HG02938 (cell line): ENCODE results near the gene PHOX2A.
A peak's percentile ranks its signal among the peaks of the same experiment; 100 is the strongest.
"Not testable (repeated sequence)": the region's sequence is repeated elsewhere in the genome, so short reads cannot be mapped to it uniquely, and the experiment has no call there.

ENCODE experiments used
- ATAC-seq: cut with Tn5 transposase; IDR thresholded peaks from one replicate; pipeline ENCODE4 v1.9.1; 2021; ENCODE audit warnings: mild to moderate bottlenecking, moderate library complexity; ENCODE audit not compliant: unreplicated experiment

PHOX2A gene

DNA sequence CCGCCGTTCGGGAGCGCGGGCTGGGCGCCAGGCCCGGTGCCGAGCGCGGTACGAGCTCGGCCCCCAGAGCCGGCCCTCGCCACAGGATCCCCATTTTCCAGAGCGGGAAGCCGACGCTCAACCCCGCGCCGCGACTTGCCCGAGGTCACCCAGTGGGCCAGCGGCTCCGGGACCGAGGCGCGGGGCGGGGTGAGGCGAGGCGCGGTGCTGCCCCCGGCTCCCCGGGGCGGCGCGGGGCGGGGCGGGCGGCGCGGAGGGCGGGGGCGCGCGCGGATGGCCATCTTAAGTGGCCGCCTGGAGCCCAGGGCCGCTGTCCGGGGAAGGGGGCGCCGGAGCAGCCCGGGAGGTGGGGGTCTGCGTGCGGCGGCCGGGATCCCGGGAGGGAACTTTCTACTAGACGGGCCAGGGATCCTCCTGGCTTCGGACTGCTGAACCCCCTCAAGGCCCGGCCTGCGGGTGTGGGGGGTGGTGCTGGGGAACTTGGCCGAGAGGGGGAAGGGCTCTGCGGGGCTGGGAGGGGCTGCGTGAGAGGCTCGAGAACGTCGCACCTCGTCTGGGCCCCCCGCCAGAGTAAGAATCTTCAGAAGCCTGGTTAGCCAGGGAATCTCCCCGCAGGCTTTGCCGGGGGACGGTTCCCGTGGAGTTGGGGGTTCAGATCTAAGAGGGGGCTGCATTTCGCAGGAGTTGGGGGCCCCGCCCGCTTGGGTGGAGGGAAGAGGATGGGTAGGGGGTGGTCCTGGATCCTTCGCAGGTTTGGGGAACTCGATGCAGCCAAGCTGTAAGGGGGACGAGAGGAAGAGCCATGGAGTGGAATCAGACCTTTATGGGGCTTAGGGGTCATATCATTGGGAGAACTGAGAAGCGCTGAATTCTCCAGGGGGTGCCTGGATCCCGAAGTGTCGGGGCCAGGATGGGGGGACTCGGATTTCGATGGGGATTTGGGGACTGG, 20.1 kb downstream of the PHOX2A start:
- ATAC-seq = peak; percentile 44

DNA sequence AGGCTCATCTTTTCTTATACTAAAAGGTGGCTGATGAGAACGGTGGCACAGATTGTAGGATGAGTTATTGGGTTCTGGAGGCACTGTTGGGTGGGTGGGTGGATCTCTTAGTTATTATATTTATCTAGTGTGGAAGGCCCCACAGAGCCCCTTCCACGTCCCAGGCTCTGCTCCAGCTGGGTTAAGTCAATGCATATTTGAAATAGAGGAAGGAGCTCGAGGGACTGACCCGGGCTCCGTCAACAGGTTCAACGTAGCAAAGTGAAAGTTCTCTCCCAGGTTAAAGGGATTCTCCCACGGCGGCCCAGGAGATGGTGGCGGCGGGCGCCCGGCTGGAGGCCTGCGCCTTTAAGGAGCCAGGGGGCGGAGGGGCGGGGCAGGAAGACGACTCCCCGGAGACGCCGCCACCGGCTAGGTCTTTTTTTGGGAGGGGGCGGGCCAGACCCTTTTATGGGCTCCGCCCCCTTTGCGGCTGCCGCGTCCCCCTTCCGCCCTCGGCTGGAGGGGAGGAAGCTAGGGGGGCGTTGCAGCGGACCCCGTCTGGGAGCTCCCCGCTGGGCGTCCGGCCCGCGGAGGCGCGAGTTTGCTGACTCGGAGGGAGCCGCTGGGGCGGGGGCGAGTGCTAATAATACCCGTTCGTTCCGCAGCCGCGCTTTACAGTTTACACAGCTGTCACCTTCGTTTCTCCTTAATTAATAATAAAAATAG, 20.9 kb downstream of the PHOX2A start:
- peak; percentile 63 for ATAC-seq

DNA sequence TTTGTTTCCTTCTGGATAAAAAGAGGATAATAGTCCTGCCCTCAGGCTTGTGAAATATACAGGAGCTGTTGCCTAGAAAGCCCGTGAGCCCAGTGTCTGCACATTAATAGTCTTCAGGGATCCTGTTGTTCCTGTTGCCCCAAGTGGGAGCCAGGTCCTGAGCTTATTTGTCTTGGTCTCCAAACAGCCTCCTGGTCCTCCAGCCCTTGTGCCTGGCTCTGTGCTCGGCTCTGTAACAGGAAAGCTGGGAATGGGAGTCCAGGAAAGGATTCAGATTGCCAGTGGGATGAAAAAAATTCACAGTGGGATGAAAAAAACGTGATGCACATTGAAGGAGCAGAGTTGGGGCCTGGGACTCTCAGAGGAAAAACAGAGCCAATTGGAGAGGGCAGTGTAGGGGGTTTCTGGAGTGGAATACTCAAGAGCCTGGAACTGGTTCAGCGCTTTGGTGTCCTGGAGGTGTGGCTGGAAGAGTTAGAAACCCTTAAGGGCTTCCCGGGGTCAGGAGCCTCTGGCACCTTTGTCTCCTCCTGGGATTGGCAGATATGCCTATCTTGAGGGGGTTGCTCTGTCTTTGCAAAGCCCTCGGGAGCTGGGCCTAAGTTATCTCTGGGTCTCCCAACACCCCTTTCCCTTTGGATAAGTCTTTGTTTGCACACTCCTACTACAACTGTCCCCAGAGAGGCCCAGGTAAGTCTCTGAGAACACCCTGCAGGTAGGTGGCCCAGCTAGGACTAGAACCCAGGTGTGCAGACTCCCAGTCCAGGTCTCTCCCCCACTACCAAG, 21.7 kb downstream of the PHOX2A start:
- no peak for ATAC-seq

DNA sequence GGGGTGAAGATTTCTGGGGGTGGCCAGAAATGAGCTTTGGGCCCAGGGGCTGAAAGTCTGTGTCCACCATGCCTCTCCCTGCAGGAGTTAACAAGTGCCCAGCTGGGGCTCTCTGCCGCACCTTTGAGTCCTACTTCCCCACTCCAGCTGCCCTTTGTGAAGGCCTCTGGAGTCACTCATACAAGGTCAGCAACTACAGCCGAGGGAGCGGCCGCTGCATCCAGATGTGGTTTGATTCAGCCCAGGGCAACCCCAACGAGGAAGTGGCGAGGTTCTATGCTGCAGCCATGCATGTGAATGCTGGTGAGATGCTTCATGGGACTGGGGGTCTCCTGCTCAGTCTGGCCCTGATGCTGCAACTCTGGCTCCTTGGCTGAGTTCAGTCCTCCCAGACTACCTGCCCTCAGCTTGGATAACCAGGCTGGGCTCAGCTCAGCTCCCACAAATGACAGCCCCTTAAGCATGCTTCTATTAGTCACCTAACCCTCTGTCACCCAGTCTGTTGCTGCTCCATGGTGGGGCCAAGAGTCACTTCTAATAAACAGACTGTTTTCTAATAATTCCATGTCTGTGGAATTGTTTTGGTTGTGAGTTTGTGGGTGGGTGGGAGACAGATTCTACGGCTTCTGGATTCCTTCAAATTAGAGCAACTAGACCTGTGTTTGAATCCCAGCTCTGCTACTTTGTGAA, 22.4 kb downstream of the PHOX2A start:
- ATAC-seq = no peak

DNA sequence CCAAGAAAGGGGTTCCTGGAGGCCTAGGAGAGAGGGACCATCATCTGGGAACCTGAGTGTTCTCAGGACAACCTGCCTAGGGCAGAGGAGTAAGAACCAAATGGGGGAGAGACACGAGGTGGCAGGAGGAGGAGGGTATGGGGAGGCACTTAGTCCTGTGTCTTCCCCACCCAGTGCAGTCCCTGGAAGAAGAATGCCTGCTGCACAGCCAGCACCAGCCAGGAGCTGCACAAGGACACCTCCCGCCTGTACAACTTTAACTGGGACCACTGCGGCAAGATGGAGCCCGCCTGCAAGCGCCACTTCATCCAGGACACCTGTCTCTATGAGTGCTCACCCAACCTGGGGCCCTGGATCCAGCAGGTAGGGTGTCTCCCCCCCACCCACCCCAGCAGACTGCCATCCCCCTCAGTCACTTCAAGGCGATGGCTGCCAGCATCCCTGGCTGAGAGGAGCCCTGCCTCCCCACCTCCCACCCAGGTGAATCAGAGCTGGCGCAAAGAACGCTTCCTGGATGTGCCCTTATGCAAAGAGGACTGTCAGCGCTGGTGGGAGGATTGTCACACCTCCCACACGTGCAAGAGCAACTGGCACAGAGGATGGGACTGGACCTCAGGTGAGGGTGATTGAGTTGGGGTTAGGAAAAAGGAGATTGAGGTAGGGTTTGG, 23.1 kb downstream of the PHOX2A start:
- ATAC-seq = no peak

DNA sequence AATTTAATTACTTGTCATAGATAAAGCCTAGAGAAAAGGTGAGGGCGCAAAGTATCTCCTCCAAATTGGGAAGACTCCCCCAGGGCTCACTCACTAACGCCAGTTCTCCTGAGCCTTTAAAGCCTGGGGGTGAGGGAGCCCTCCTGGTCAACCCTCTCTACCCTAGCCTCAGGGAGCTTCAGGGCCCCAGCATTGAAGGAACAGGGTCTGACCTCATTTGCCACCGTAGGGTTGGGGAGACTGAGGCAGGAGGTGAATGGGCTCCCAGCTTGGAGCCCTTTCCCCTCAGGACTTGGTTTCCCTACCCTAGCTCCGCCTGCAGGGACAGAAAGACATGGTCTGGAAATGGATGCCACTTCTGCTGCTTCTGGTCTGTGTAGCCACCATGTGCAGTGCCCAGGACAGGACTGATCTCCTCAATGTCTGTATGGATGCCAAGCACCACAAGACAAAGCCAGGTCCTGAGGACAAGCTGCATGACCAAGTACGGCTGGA, 25.7 kb downstream of the PHOX2A start:
- ATAC-seq = no peak

DNA sequence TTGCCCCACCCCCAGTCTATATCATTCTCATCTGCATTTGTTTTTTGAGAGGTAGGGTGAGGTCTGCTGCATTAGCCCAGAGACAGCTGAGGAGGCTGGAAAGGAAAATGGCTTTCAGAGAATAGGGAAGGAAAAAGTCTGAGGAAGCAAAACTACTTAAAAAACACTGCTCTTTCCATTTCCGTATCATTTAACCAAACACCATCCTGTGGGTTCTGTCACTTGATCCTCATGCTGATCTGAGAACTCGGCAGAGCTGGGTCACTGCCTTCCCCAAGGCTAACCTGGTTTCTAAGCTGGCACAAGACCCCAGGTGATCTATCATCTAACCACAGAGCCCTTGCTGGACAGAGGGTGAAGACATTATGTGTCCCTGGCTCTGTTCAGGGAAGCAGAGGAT, 26.1 kb downstream of the PHOX2A start:
- no peak for ATAC-seq

DNA sequence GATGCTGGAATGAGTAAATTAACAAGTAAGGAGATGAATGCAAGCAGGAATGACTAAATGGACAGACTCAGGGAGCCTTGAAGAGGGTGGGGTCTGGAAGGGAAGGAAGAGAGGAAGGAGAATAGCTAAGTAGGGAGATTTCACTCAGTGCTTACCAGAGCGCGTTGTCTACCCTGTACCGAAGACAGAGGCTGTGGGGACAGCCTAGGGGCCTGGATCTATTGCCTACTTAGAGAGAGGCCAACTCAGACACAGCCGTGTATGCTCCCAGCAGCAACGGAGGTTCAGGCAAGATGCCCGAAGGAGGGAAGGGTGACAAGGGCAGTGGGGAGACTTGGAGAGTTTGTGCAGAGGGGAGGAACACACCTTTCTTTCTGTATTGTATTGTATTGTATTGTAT, 27.3 kb downstream of the PHOX2A start, which contains the start of gene FOLR2:
FOLR2 (plus strand) TSS at position 157 of the 400 bp plus-strand sequence. CDS start 1,791 bp downstream, outside the sequence.
- no peak for ATAC-seq

DNA sequence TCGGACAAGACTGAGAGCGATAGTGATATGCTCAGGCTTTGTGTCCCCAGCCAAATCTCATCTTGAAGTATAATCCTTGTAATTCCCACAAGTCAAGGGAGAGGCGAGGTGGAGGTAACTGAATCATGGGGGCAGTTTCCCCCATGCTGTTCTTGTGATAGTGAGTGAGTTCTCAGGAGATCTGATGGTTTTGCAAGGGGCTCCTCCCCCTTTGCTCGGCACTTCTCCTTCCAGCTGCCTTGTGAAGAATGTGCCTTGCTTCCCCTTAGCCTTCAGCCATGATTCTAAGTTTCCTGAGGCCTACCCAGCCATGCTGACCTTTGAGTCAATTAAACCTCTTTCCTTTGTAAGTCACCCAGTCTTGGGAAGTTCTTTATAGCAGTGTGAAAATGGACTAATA, 34.9 kb downstream of the PHOX2A start:
- ATAC-seq = no peak

DNA sequence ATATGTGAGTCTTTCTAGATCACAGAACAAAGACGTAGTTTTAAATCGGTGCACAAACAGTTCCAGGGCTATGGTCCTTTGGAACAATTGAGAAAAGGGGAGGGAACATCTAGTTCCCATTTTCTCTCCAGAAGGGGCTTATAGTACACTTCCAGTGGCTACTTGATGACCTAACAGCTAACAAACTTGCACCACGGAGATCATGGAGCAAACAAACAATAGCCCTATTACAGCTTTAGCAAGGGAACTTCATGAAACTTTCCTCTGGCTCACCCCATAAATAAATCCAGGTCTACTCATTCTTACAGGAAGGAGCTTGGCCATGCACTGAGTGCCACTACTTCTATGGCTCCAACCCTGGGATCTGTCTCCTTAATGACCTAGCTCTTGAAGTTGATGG, 35.7 kb downstream of the PHOX2A start:
- ATAC-seq = no peak

DNA sequence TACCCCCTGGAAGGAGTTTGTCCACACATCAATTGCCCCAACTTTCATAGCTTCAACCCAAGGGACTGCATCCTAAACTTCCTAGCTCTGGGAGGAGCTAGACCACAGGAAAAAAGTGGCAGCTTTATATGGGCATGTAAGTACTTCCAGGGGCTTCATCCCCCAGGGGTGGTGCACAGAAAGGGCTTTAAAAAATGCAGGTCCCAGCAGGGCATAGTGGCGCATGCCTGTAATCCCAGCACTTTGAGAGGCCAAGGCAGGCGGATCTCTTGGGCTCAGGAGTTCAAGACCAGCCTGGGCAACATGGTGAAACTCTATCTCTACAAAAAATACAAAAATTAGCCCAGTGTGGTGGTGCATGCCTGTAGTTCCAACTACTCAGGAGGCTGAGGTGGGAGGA, 37.2 kb downstream of the PHOX2A start:
- not testable (repeated sequence) for ATAC-seq

DNA sequence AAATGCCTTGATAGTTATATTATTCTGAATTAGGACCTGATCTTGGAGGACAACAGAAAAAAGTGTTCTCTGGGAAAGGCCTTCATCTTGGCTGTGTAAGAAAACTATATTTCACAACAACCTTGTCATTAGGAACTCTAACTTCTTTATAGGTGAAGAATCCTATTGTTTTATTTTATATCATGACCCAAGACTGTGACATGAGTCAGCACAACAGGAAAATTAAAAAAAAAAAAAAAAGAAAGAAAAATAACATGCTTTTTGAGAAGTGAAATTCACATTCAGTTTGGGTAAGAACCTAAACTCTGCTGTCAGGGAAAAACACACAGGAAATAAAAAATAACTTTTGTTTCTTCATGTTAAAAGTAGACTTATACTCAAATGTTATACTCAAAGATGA, 39.1 kb downstream of the PHOX2A start:
- ATAC-seq = no peak

DNA sequence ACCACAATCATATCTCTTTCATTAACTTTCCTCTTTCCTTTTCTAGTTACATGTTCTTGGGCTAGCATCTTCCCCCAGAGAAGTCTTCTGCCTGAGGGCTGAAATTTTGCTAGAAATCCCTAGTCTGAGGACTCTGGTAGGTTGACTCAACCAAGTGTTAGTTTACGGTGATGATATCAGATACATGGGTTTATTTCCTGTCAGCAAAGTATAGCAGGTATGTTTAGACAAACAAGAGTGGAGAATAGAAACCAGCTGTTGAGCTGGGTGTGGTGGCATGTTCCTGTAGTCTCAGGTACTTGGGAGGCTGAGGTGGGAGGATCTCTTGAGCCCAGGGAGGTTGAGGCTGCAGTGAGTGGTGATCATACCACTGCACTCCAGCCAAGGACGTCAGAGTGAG, 40.8 kb downstream of the PHOX2A start:
- no peak for ATAC-seq

DNA sequence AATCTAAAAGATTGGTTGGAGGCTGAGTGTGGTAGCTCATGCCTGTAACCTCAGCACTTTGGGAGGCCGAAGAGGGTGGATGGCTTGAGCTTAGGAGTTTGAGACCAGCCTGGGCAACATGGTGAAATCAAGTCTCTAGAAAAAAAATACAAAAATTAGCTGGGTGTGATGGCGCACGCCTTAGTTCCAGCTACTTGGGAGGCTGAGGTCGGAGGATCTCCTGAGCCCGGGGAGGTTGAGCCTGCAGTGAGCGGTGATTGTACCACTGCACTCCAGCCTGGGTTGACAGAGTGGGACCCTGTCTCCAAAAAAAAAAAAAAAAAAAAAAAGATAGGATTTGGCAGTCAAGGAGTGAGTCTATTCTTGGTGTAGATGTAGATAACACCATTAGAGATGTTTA, 41.4 kb downstream of the PHOX2A start:
- no peak for ATAC-seq

DNA sequence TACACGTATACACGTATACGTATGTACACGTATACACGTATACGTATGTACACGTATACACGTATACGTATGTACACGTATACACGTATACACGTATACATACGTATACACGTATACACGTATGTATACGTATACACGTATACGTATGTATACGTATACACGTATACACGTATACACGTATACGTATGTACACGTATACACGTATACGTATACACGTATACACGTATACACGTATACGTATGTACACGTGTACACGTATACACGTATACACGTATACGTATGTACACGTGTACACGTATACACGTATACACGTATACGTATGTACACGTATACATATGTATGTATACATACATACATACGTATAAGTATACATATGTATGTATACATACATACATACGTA, 42.5 kb downstream of the PHOX2A start:
- not testable (repeated sequence) for ATAC-seq

DNA sequence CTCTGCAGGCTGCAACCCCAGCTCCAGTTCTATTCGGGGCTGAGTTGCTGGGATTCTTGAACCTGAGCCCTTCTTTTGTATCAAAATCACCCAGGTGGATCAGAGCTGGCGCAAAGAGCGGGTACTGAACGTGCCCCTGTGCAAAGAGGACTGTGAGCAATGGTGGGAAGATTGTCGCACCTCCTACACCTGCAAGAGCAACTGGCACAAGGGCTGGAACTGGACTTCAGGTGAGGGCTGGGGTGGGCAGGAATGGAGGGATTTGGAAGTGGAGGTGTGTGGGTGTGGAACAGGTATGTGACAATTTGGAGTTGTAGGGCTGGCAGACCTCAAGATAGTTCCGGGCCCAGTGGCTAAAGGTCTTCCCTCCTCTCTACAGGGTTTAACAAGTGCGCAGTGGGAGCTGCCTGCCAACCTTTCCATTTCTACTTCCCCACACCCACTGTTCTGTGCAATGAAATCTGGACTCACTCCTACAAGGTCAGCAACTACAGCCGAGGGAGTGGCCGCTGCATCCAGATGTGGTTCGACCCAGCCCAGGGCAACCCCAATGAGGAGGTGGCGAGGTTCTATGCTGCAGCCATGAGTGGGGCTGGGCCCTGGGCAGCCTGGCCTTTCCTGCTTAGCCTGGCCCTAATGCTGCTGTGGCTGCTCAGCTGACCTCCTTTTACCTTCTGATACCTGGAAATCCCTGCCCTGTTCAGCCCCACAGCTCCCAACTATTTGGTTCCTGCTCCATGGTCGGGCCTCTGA, 48.3 kb downstream of the PHOX2A start:
- ATAC-seq = no peak

DNA sequence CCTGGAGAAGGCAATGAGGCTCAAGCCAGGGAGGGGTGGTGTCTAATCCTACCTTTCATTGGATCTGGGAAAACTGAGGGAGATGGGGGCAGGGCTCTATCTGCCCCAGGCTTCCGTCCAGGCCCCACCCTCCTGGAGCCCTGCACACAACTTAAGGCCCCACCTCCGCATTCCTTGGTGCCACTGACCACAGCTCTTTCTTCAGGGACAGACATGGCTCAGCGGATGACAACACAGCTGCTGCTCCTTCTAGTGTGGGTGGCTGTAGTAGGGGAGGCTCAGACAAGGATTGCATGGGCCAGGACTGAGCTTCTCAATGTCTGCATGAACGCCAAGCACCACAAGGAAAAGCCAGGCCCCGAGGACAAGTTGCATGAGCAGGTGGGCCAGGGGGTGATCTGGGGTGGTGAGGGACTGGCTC, 52.0 kb downstream of the PHOX2A start, which contains the start of gene FOLR1:
FOLR1 (plus strand) TSS at position 180 of the 421 bp plus-strand sequence; CDS start at position 214, 34 bp downstream.
- no peak for ATAC-seq

DNA sequence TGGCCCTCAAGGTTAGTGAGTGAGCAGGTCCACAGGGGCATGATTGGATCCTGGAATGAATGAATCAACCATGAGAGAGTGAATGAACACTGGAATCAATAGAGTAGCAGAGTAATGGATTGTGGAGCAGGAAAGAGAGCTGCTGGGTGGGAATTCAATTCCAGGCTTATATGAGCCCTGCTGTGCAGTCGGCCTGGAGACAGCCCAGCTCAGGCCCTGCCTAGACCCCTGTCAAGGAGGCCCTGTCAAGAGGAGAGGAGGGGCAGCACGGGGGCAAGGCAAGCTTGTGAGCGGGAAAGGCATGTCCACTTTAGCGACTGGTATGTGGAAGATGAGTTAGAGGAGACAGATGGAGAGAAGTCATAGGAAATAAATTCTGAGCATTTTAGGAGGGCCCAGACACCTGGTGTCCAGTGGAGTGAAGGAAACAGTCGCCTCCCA, 53.3 kb downstream of the PHOX2A start:
- ATAC-seq = no peak
